ENCODE measurements around the gene SLAMF7. TPM values are rescaled to one million over a fixed set of nuclear protein-coding genes. Genes with fewer than 3 reads are reported as not detected.

The SLAMF7 gene
- total and polyA plus RNA-seq, 8 donors = 0.12 to 6.5 (median 0.46) TPM

DNA sequence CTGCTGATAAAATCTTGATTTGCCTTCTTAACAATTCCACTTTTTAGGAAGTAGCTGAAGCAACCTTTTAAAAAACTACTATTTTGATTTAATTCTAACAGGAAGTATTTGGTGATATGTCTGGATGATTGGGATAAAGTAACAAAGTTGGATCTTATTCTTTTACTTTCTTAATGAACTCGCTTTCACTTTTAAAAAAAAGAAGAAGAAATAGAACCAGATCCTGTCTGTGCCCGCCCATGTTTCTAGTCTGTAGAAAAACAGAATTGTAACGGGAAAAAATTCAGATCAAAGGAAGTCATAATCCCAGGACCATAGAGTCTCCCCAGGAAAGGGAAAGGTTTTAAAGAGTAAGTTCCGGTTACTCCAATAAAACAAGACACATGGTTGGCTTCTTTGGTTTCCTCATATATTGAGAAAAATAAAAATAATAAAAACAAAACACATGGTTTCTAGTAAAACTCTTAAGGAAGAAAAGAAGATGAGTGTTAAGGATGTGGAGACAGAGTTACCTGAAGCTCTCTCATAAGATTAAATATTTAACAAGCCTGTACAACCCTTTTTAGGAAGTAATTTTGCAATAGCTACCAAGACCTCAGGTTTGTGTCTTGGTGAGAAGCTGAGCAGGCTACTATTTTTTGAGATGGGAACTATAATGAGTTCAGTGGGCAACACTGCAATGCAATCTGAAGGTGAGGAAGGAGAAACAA is 32.4 kb upstream of the SLAMF7 start:
- WGBS, 2 donors = 50 to 54% methylated on average over 4 of the region's 4 CpGs
- Histone ChIP-seq H3K27me3 (no peaks in the 10 kb centered on the region), H3K4me1 (no peaks in the 10 kb centered on the region), H3K4me3 (no peak overlapping the region), H3K9me3 (no peaks in the 10 kb centered on the region), H3K36me3 (no peaks in the 10 kb centered on the region), H3K27ac (no peak overlapping the region)
- no peak for FAIRE-seq
- intact Hi-C loops (cut with DNase I) = no loop called here
- TF ChIP-seq, protein P1, sequence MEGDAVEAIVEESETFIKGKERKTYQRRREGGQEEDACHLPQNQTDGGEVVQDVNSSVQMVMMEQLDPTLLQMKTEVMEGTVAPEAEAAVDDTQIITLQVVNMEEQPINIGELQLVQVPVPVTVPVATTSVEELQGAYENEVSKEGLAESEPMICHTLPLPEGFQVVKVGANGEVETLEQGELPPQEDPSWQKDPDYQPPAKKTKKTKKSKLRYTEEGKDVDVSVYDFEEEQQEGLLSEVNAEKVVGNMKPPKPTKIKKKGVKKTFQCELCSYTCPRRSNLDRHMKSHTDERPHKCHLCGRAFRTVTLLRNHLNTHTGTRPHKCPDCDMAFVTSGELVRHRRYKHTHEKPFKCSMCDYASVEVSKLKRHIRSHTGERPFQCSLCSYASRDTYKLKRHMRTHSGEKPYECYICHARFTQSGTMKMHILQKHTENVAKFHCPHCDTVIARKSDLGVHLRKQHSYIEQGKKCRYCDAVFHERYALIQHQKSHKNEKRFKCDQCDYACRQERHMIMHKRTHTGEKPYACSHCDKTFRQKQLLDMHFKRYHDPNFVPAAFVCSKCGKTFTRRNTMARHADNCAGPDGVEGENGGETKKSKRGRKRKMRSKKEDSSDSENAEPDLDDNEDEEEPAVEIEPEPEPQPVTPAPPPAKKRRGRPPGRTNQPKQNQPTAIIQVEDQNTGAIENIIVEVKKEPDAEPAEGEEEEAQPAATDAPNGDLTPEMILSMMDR (IDR thresholded peaks at IDR 0.05) = no peak
- no peak for DNase-seq
- no peak for ATAC-seq

DNA sequence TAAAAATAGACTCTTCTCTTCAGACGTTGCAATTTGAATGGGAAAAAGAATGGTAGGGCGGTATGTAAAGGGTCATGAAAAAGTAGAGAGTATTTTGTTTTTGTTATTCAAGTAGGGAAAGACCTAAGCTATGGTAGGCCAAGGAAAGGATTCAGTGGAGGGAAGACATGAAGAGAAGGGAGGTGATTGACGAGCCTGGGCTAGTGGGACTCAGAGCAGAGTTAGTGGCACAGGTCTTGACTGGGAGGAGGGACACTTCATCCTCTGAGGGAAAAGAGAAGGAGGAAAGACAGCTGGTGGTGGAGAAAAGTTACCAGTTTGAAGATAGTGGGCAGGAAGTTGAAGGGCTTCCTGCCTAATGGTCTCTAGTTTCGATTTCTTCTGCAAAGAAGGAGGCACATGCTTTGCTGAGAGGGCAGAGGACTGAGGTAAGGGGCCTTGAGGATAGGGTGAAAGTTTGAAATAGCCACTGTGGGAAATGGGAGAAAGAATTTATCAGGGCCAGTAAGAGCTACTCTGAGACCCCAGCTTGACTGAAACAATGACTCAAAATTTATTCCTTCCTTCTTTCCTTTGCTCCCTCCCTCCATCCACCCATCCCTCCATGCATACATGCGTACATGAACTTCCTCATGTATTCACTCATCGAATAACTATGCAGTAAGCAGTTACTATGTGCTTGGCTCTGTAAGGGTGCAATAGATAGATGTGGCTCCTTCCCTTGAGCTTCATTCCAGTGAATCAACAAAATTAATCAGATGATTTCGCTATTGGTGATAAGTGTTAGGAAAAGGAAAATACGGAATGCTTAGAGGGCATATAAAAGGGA is 31.6 kb upstream of the SLAMF7 start:
- Histone ChIP-seq H3K9me3 (no peaks in the 10 kb centered on the region), H3K4me3 (no peak overlapping the region), H3K27me3 (no peaks in the 10 kb centered on the region), H3K36me3 (no peaks in the 10 kb centered on the region), H3K27ac (no peak overlapping the region), H3K4me1 (no peaks in the 10 kb centered on the region)
- TF ChIP-seq, protein P1 (IDR thresholded peaks at IDR 0.05) = no peak
- FAIRE-seq (no peak), ATAC-seq (no peak), DNase-seq (no peak)
- intact Hi-C loops (cut with DNase I) = no loop called here
- WGBS, 2 donors = 66 to 78% methylated on average over 8 of the region's 8 CpGs

DNA sequence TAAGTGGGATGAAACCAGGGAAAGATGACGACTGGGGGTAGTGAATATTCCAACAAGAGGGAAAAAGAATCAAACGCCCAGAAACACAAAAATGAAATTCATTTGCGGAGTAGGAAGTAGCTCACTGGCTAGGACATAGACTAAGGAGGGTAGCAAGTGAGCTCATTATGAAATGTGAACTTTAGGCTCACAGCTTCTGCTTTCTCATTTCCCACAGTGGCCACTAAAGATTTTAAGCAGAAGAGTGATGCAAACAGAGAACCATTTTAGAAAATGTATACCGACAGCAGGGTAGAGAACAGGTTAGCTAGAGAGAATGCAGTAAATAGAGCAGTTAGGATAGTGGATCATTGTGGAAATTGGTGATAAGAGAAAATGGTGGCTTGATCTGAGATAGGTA is 30.9 kb upstream of the SLAMF7 start:
- WGBS, 2 donors = 68 to 73% methylated on average over 4 of the region's 4 CpGs
- no peaks in the 10 kb centered on the region for H3K27me3 ChIP-seq
- peak in 2 of 4 donors; percentile 35 to 53 for ATAC-seq
- intact Hi-C loops (cut with DNase I) = no loop called here
- H3K27ac ChIP-seq = peak overlapping the region in 1 of 4 donors; percentile 1
- no peak for FAIRE-seq
- no peaks in the 10 kb centered on the region for H3K9me3 ChIP-seq
- DNase-seq = no peak
- no peaks in the 10 kb centered on the region for H3K36me3 ChIP-seq
- no peaks in the 10 kb centered on the region for H3K4me1 ChIP-seq
- H3K4me3 ChIP-seq = no peak overlapping the region
- TF ChIP-seq, protein P1 (IDR thresholded peaks at IDR 0.05) = no peak

DNA sequence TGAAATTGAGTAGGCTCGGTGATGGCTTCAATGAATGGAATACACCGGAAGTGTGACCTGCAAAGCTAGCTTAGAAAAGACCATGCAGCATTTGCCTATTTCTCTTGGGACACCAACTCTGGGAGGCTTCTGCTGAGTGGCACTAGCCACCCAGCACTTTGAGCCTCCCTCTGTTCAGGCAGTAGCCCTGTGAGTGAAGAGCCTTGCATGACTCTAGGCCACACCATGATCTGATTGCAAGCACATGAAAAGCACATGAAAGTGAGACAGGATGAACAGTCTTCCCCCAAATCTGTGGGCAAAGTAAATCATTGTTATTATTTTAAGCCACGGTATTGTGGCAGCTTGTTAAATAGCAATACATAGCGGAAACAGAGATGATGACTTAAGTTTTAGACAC is 30.2 kb upstream of the SLAMF7 start:
- no peak overlapping the region for H3K4me3 ChIP-seq
- 80% methylated on average over 4 of the region's 4 CpGs for WGBS, 2 donors
- H3K36me3 ChIP-seq = no peaks in the 10 kb centered on the region
- no peak for FAIRE-seq
- H3K27me3 ChIP-seq = no peaks in the 10 kb centered on the region
- no peak for DNase-seq
- no peaks in the 10 kb centered on the region for H3K9me3 ChIP-seq
- ATAC-seq = no peak
- H3K4me1 ChIP-seq = no peaks in the 10 kb centered on the region
- intact Hi-C loops (cut with DNase I) = no loop called here
- TF ChIP-seq, protein P1 (IDR thresholded peaks at IDR 0.05) = no peak
- H3K27ac ChIP-seq = peak overlapping the region in 1 of 4 donors; percentile 1

DNA sequence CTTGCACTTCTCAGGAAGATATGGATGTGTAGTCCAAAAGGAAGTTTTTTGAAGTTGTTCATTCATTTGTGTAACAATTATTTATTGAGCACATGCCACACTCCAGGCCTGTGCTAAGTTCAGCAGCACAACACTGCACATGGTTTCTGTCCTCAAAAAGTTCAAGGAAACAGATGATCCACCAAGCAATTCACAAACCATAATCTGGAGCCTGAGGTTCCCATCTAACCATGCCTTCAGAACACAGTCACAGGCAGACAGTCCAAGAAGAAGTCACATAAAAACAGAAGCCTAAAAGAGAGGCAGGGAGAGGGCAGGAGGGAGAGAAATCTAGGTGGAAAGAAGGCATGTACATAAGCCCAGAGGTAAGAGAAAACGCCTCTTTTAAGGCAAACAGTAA is 29.3 kb upstream of the SLAMF7 start:
- TF ChIP-seq, protein P1 (IDR thresholded peaks at IDR 0.05) = no peak
- intact Hi-C loops (cut with DNase I) = no loop called here
- no peak overlapping the region for H3K27ac ChIP-seq
- WGBS, 2 donors = 42 to 50% methylated on average over 1 of the region's 1 CpG
- DNase-seq (no peak), ATAC-seq (no peak), FAIRE-seq (no peak)
- no peaks in the 10 kb centered on the region for H3K9me3 ChIP-seq
- H3K4me1 ChIP-seq = no peaks in the 10 kb centered on the region
- no peaks in the 10 kb centered on the region for H3K27me3 ChIP-seq
- H3K4me3 ChIP-seq = peak overlapping the region in 1 of 4 donors; percentile 17
- no peaks in the 10 kb centered on the region for H3K36me3 ChIP-seq

Data from pancreas (tissue), 10 donors.